ENCODE data around the gene IPPK.

- no peak for TF ChIP-seq CTCF (IDR thresholded peaks at IDR 0.05)
- TF ChIP-seq POLR2A (IDR thresholded peaks at IDR 0.05) = no peak
- no peak for TF ChIP-seq POLR2AphosphoS5 (IDR thresholded peaks at IDR 0.05)
Measured at GRCh38 chr9:92641092-92641809, 28.7 kb downstream of the IPPK start.

Measured in prostate gland (tissue), 2 donors.